Measurements from ENCODE around the gene C16orf96. TPM values are rescaled to one million over a fixed set of nuclear protein-coding genes. Genes with fewer than 3 reads are reported as not detected.

C16orf96 gene
- total RNA-seq, 1 experiment from 2014 or later = 0.15 TPM

DNA sequence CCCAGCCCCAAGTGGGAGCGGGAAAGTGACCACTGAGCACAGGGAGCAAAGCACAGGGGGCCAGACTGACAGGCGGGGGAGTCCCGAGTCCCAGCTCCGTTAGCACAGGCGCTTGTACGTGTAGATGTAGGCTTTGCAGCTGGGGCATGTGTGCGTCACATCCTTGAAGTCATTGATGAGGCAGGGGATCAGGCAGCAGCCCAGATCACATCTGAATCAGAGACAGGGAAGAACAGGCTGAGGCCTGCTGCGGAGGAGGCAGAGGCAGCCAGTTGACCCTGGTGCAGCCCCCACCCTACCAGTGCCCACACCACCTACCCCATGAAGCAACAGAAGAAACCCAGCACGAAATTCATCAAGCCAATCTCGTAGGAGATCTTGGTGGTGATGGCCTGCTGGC lies 43.7 kb upstream of the C16orf96 start:
- no peaks in the 10 kb centered on the region for H3K4me1 ChIP-seq (ENCODE audit: control insufficient read depth, insufficient read depth, low read length)
- H3K36me3 ChIP-seq (ENCODE audit: control insufficient read depth, insufficient read depth, low read length) = no peaks in the 10 kb centered on the region; the same call in 1 of the 2 replicates
- H3K4me3 ChIP-seq (ENCODE audit: low read depth in 2 of 2, low read length in 2 of 2) = no peak overlapping the region
- no peak for TF ChIP-seq POLR2AphosphoS5 (IDR thresholded peaks at IDR 0.05; ENCODE audit: low read depth, low read length)
- in situ Hi-C loops (cut with HindIII; ENCODE audit: low pct_unique_long_range_greater_than_20kb, low sequenced_read_pairs) (no loop called here), intact Hi-C loops (cut with micrococcal nuclease; ENCODE audit: unreplicated experiment) (loop anchor here (5.0 kb wide), 1 partner anchor 35 kb away; no protein-coding TSS in a partner anchor)
- POLR2A ChIA-PET = no interaction called here
- DNase-seq (ENCODE audit: low read depth, low spot score) (no peak), ATAC-seq (no peak)
- CTCF ChIA-PET = interaction anchor here (0.6 to 0.8 kb wide), 2 partner anchors 16 to 104 kb away, joined by 3 read pairs; no protein-coding TSS in a partner anchor
- H3K9me3 ChIP-seq (ENCODE audit: control insufficient read depth, insufficient read depth, low read depth, low read length) = no peaks in the 10 kb centered on the region
- H3K27me3 ChIP-seq (ENCODE audit: control insufficient read depth, insufficient read depth, low read length) = no peaks in the 10 kb centered on the region
- no peak overlapping the region for H3K27ac ChIP-seq (ENCODE audit: low read length)
- BruUV-seq (replicated peaks) = no TSS peak

DNA sequence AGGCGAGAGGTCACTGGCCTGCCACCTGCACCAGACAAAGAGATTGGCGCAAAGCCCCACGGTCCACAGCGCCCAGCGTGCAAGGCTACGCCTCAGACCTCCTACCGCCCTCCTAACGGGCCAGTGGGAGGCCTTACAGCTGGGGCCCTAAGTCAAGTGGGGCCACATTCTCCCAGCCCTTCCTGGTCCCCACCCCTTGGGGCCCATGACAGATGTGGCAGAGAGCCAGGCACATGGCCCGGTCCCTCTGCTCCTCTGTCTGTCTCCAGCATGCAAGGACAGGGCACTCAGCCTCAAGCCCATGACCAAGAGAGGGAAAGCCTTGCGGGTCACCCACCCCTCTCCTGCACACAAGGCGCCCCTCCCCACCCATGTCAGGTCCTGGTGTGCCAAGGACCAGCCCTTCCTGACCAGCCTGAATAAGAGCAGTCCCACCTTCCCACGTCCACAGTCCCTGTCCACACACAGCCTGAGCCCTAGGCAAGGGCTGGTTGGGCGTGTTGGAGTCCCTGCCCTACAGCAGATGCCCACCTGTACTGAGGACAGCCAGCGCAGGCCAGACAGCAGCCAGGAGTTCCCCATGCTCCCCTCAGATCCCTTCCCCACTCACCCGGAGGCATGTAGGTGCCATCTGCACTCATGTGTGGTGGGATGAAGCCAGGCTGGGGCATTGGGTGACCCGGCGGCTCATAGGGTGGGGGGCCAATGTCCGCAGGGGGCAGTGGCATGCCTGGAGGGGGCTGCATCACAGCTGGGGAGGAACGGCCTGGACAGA lies 42.9 kb upstream of the C16orf96 start:
- Histone ChIP-seq H3K27ac (ENCODE audit: low read length) (no peak overlapping the region), H3K4me3 (ENCODE audit: low read depth in 2 of 2, low read length in 2 of 2) (no peak overlapping the region), H3K4me1 (ENCODE audit: control insufficient read depth, insufficient read depth, low read length) (no peaks in the 10 kb centered on the region), H3K36me3 (ENCODE audit: control insufficient read depth, insufficient read depth, low read length) (no peaks in the 10 kb centered on the region), H3K9me3 (ENCODE audit: control insufficient read depth, insufficient read depth, low read depth, low read length) (no peaks in the 10 kb centered on the region), H3K27me3 (ENCODE audit: control insufficient read depth, insufficient read depth, low read length) (no peaks in the 10 kb centered on the region)
- in situ Hi-C loops (cut with HindIII; ENCODE audit: low pct_unique_long_range_greater_than_20kb, low sequenced_read_pairs) = no loop called here
- ChIA-PET POLR2A (no interaction called here), CTCF (no interaction called here)
- TF ChIP-seq TCF7L2 (IDR thresholded peaks at IDR 0.05; ENCODE audit: low read depth, low read length) (no peak), POLR2AphosphoS5 (IDR thresholded peaks at IDR 0.05; ENCODE audit: low read depth, low read length) (no peak), SIN3A (IDR thresholded peaks at IDR 0.05; ENCODE audit: borderline replicate concordance, insufficient read depth, low read depth, low read length) (no peak)
- TF ChIP-seq, protein P1, sequence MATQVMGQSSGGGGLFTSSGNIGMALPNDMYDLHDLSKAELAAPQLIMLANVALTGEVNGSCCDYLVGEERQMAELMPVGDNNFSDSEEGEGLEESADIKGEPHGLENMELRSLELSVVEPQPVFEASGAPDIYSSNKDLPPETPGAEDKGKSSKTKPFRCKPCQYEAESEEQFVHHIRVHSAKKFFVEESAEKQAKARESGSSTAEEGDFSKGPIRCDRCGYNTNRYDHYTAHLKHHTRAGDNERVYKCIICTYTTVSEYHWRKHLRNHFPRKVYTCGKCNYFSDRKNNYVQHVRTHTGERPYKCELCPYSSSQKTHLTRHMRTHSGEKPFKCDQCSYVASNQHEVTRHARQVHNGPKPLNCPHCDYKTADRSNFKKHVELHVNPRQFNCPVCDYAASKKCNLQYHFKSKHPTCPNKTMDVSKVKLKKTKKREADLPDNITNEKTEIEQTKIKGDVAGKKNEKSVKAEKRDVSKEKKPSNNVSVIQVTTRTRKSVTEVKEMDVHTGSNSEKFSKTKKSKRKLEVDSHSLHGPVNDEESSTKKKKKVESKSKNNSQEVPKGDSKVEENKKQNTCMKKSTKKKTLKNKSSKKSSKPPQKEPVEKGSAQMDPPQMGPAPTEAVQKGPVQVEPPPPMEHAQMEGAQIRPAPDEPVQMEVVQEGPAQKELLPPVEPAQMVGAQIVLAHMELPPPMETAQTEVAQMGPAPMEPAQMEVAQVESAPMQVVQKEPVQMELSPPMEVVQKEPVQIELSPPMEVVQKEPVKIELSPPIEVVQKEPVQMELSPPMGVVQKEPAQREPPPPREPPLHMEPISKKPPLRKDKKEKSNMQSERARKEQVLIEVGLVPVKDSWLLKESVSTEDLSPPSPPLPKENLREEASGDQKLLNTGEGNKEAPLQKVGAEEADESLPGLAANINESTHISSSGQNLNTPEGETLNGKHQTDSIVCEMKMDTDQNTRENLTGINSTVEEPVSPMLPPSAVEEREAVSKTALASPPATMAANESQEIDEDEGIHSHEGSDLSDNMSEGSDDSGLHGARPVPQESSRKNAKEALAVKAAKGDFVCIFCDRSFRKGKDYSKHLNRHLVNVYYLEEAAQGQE (IDR thresholded peaks at IDR 0.05; ENCODE audit: insufficient read depth in 1 of 2, low read depth in 2 of 2, low read length in 1 of 2) = no peak
- TF ChIP-seq, protein P2, sequence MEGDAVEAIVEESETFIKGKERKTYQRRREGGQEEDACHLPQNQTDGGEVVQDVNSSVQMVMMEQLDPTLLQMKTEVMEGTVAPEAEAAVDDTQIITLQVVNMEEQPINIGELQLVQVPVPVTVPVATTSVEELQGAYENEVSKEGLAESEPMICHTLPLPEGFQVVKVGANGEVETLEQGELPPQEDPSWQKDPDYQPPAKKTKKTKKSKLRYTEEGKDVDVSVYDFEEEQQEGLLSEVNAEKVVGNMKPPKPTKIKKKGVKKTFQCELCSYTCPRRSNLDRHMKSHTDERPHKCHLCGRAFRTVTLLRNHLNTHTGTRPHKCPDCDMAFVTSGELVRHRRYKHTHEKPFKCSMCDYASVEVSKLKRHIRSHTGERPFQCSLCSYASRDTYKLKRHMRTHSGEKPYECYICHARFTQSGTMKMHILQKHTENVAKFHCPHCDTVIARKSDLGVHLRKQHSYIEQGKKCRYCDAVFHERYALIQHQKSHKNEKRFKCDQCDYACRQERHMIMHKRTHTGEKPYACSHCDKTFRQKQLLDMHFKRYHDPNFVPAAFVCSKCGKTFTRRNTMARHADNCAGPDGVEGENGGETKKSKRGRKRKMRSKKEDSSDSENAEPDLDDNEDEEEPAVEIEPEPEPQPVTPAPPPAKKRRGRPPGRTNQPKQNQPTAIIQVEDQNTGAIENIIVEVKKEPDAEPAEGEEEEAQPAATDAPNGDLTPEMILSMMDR (IDR thresholded peaks at IDR 0.05) = no peak
- ATAC-seq = no peak
- intact Hi-C loops (cut with micrococcal nuclease; ENCODE audit: unreplicated experiment) = loop anchor here (5.0 kb wide), 1 partner anchor 34 kb away; no protein-coding TSS in a partner anchor
- BruUV-seq (replicated peaks) = no TSS peak
- no peak for DNase-seq (ENCODE audit: low read depth, low spot score)

DNA sequence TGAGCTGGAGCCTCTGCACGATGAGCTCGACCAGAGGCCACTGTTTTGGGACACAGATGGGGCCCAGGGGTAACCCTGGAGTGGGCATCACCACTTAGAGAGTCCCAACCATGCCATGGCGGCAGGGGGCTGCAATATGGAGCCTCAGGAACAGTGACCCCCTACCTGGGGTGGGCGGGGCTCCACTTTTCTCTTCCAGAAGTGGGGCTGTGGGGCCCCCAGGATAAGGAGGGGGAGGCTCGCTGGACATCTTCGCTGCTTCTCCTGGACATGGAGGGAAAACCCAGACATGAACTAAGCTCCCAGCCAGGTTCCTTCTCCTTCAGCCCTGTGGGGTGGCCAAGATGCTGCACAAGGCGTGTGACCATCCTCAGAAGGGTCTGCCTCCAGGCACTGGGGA lies 42.3 kb upstream of the C16orf96 start:
- in situ Hi-C loops (cut with HindIII; ENCODE audit: low pct_unique_long_range_greater_than_20kb, low sequenced_read_pairs) (no loop called here), intact Hi-C loops (cut with micrococcal nuclease; ENCODE audit: unreplicated experiment) (loop anchor here (5.0 kb wide), 1 partner anchor 33 kb away; no protein-coding TSS in a partner anchor)
- CTCF ChIA-PET = interaction anchor here (0.8 kb wide), 1 partner anchor 35 kb away, joined by 3 read pairs; no protein-coding TSS in a partner anchor
- Histone ChIP-seq H3K36me3 (ENCODE audit: control insufficient read depth, insufficient read depth, low read length) (no peaks in the 10 kb centered on the region), H3K9me3 (ENCODE audit: control insufficient read depth, insufficient read depth, low read depth, low read length) (no peaks in the 10 kb centered on the region), H3K27me3 (ENCODE audit: control insufficient read depth, insufficient read depth, low read length) (no peaks in the 10 kb centered on the region), H3K27ac (ENCODE audit: low read length) (no peak overlapping the region), H3K4me1 (ENCODE audit: control insufficient read depth, insufficient read depth, low read length) (no peaks in the 10 kb centered on the region), H3K4me3 (ENCODE audit: low read depth in 2 of 2, low read length in 2 of 2) (no peak overlapping the region)
- TF ChIP-seq, protein P1 (IDR thresholded peaks at IDR 0.05; ENCODE audit: insufficient read depth in 1 of 2, low read depth in 2 of 2, low read length in 1 of 2) = no peak
- TF ChIP-seq SIN3A (IDR thresholded peaks at IDR 0.05; ENCODE audit: borderline replicate concordance, insufficient read depth, low read depth, low read length) = no peak
- no peak for TF ChIP-seq TCF7L2 (IDR thresholded peaks at IDR 0.05; ENCODE audit: low read depth, low read length)
- TF ChIP-seq POLR2AphosphoS5 (IDR thresholded peaks at IDR 0.05; ENCODE audit: low read depth, low read length) = no peak
- TF ChIP-seq, protein P2 (IDR thresholded peaks at IDR 0.05) = no peak
- DNase-seq (ENCODE audit: low read depth, low spot score) = no peak
- ATAC-seq = no peak
- POLR2A ChIA-PET = no interaction called here
- no TSS peak for BruUV-seq (replicated peaks)

All from Panc1 (cell line).